Cardiac muscle cell (in vitro differentiated cells and primary cell): ENCODE measurements around the gene ALDH1A2. TPM values are rescaled to one million over a fixed set of nuclear protein-coding genes. Genes with fewer than 3 reads are reported as not detected.

Experiments
- DNase-seq, 2 donors: peaks; one replicate each; pipeline versions ENCODE4 v3.0.0 to v3.0.0-alpha.2; 2010 to 2017; ENCODE audit warnings: low read depth in 1 of 2, low spot score in 1 of 2
- H3K27ac ChIP-seq: fragments of 200-600 bp; sonication (generic); 2 replicates; pipeline ENCODE4 v1.5.1; 2016
- H3K27me3 ChIP-seq: fragments of 200-600 bp; sonication (generic); 2 replicates; pipeline ENCODE4 v1.6.0; 2016; ENCODE audit warnings: control low read depth
- H3K36me3 ChIP-seq: fragments of 200-600 bp; sonication (generic); 2 replicates; pipeline ENCODE4 v1.5.1; 2016; ENCODE audit warnings: control low read depth
- H3K4me1 ChIP-seq: fragments of 200-600 bp; sonication (generic); 2 replicates; pipeline ENCODE4 v1.8.1; 2017; ENCODE audit warnings: low read depth, mild to moderate bottlenecking, mixed run types
- H3K4me3 ChIP-seq: fragments of 200-600 bp; sonication (generic); 2 replicates; pipeline ENCODE4 v1.5.1; 2016; ENCODE audit warnings: mild to moderate bottlenecking
- H3K9me3 ChIP-seq: fragments of 200-600 bp; sonication (generic); 2 replicates; pipeline ENCODE4 v1.5.1; 2017; ENCODE audit warnings: low read depth, mild to moderate bottlenecking, control low read depth
- CTCF ChIP-seq: IDR thresholded peaks from 2 replicates; pipeline ENCODE4 v1.5.1; 2012; ENCODE audit warnings: low read depth, mild to moderate bottlenecking, low read length
- polyA plus RNA-seq: library from polyadenylated mRNA; unstranded; fragments of >200 nt; fragmentation: Nextera tagmentation; extraction: Ambion mirVana; gene quantifications from 2 replicates; pipeline ENCODE4 v1.2.1, GENCODE V29; 2016
- total RNA-seq: library from RNA; depleted of rRNA; stranded (reverse); fragments of >200 nt; gene quantifications from 2 replicates; pipeline ENCODE4 v1.2.3, GENCODE V29; 2016

The ALDH1A2 gene
- total and polyA plus RNA-seq, 2 experiments from 2014 or later: 3.5 to 4.0 TPM

GRCh38 chr15:57932348-57932747, 133.2 kb downstream of the ALDH1A2 start:
- no peak for TF ChIP-seq CTCF
- no peaks in the 10 kb centered on the region for H3K27me3 ChIP-seq
- no peaks in the 10 kb centered on the region for H3K9me3 ChIP-seq
- no peaks in the 10 kb centered on the region for H3K36me3 ChIP-seq
- no peak overlapping the region for H3K27ac ChIP-seq
- DNase-seq: no peak
- no peak overlapping the region for H3K4me3 ChIP-seq
- no peaks in the 10 kb centered on the region for H3K4me1 ChIP-seq

- no peaks in the 10 kb centered on the region for H3K9me3 ChIP-seq
- no peaks in the 10 kb centered on the region for H3K4me1 ChIP-seq
- no peak for TF ChIP-seq CTCF
- H3K27ac ChIP-seq: no peak overlapping the region
- H3K36me3 ChIP-seq: no peaks in the 10 kb centered on the region
- no peak overlapping the region for H3K4me3 ChIP-seq
- DNase-seq: no peak
- H3K27me3 ChIP-seq: no peaks in the 10 kb centered on the region
These were observed 133.9 kb downstream of the ALDH1A2 start for GRCh38 chr15:57931570-57931969.

- peaks cover 6% of the 10 kb centered on the region for H3K4me1 ChIP-seq
- TF ChIP-seq CTCF: no peak
- H3K36me3 ChIP-seq: no peaks in the 10 kb centered on the region
- no peak overlapping the region for H3K4me3 ChIP-seq
- DNase-seq: no peak
- H3K9me3 ChIP-seq: no peaks in the 10 kb centered on the region
- no peaks in the 10 kb centered on the region for H3K27me3 ChIP-seq
- H3K27ac ChIP-seq: no peak overlapping the region
These were observed 138.3 kb downstream of the ALDH1A2 start for GRCh38 chr15:57927091-57927631.

- Histone ChIP-seq H3K27ac (no peak overlapping the region), H3K4me3 (no peak overlapping the region), H3K4me1 (peaks cover 6% of the 10 kb centered on the region), H3K36me3 (no peaks in the 10 kb centered on the region), H3K27me3 (no peaks in the 10 kb centered on the region), H3K9me3 (no peaks in the 10 kb centered on the region)
- no peak for DNase-seq
- no peak for TF ChIP-seq CTCF
These were observed 139.9 kb downstream of the ALDH1A2 start for GRCh38 chr15:57925650-57926049.

- Histone ChIP-seq H3K4me1 (peaks cover 6% of the 10 kb centered on the region), H3K4me3 (no peak overlapping the region), H3K27ac (no peak overlapping the region), H3K9me3 (no peaks in the 10 kb centered on the region), H3K36me3 (no peaks in the 10 kb centered on the region), H3K27me3 (no peaks in the 10 kb centered on the region)
- DNase-seq: no peak
- TF ChIP-seq CTCF: no peak
These were observed 140.9 kb downstream of the ALDH1A2 start for GRCh38 chr15:57924598-57924997.
